Activated naive CD8-positive, alpha-beta T cell treated with anti-CD3 and anti-CD28 coated beads, Interleukin-2, amount 10 ng/mL, durations not matched to agents 7 days and 5 days (primary cell): ENCODE data around the gene ADRB2. TPM values are rescaled to one million over a fixed set of nuclear protein-coding genes. Genes with fewer than 3 reads are reported as not detected.

ENCODE experiments used
- ATAC-seq: fragments of 150-1000 bp; cut with Tn5 transposase; one replicate; pipeline ENCODE4 v1.10.0; 2021; ENCODE audit warnings: low read depth, moderate library complexity
- POLR2A ChIA-PET: fragments of 350-600 bp; sonication (Branson Sonifier 250); formaldehyde crosslinking; loops from one replicate; lab custom pipeline; 2021; ENCODE audit warnings: antibody characterized with exemption; lab: Charles Lee
- DNase-seq: peaks from one replicate; pipeline ENCODE4 v3.0.0; 2021
- H3K27ac Mint-ChIP-seq: one replicate; pipeline ENCODE4 v1.8.0; 2022; ENCODE audit warnings: mild to moderate bottlenecking, mixed read lengths
- H3K27me3 Mint-ChIP-seq: one replicate; pipeline ENCODE4 v1.8.0; 2022; ENCODE audit warnings: mild to moderate bottlenecking, moderate library complexity, mixed read lengths
- H3K36me3 Mint-ChIP-seq: one replicate; pipeline ENCODE4 v1.8.0; 2021; ENCODE audit warnings: mild to moderate bottlenecking, mixed read lengths
- H3K4me1 Mint-ChIP-seq: one replicate; pipeline ENCODE4 v1.8.0; 2021; ENCODE audit warnings: mixed read lengths
- H3K4me3 Mint-ChIP-seq: one replicate; pipeline ENCODE4 v1.8.0; 2022; ENCODE audit warnings: mild to moderate bottlenecking, moderate library complexity, mixed read lengths
- H3K9me3 Mint-ChIP-seq: one replicate; pipeline ENCODE4 v1.8.0; 2021; ENCODE audit warnings: mixed read lengths
- total RNA-seq, 2 experiments: library from RNA; stranded (reverse); gene quantifications; one replicate each; pipeline ENCODE4 v1.2.3, GENCODE V29; 2021

The ADRB2 gene
- total RNA-seq, 2 experiments from 2014 or later: 5.3 to 6.3 TPM

GRCh38 chr5:148828511-148829247 is 2.3 kb downstream of the ADRB2 start:
- no peaks in the 10 kb centered on the region for H3K36me3 Mint-ChIP-seq
- H3K27me3 Mint-ChIP-seq: peaks cover 55% of the 10 kb centered on the region
- H3K4me1 Mint-ChIP-seq: peaks cover 34% of the 10 kb centered on the region
- ATAC-seq (no peak), DNase-seq (no peak)
- H3K9me3 Mint-ChIP-seq: no peaks in the 10 kb centered on the region
- POLR2A ChIA-PET: interaction anchor here (0.6 to 1.1 kb wide), 2 partner anchors 21 to 516 kb away, joined by 3 to 8 read pairs; no protein-coding TSS in a partner anchor
- peak overlapping the region; percentile 3 for H3K4me3 Mint-ChIP-seq
- H3K27ac Mint-ChIP-seq: no peak overlapping the region

- no peaks in the 10 kb centered on the region for H3K36me3 Mint-ChIP-seq
- H3K27me3 Mint-ChIP-seq: peaks cover 56% of the 10 kb centered on the region
- ATAC-seq (no peak), DNase-seq (no peak)
- H3K9me3 Mint-ChIP-seq: no peaks in the 10 kb centered on the region
- POLR2A ChIA-PET: interaction anchor here (1.1 kb wide), 1 partner anchor 20 kb away, joined by 3 read pairs; no protein-coding TSS in a partner anchor
- H3K27ac Mint-ChIP-seq: no peak overlapping the region
- H3K4me3 Mint-ChIP-seq: no peak overlapping the region
- peaks cover 38% of the 10 kb centered on the region for H3K4me1 Mint-ChIP-seq
Observed at GRCh38 chr5:148829248-148829594, 2.8 kb downstream of the ADRB2 start.

- Mint-ChIP-seq H3K36me3 (no peaks in the 10 kb centered on the region), H3K27me3 (peaks cover 57% of the 10 kb centered on the region), H3K4me1 (peaks cover 38% of the 10 kb centered on the region), H3K4me3 (no peak overlapping the region), H3K27ac (no peak overlapping the region), H3K9me3 (no peaks in the 10 kb centered on the region)
- POLR2A ChIA-PET: no interaction called here
- ATAC-seq: no peak
- no peak for DNase-seq
Observed at GRCh38 chr5:148829734-148830133, 3.3 kb downstream of the ADRB2 start.

- no peak overlapping the region for H3K4me3 Mint-ChIP-seq
- peaks cover 38% of the 10 kb centered on the region for H3K4me1 Mint-ChIP-seq
- POLR2A ChIA-PET: no interaction called here
- ATAC-seq (no peak), DNase-seq (no peak)
- H3K27ac Mint-ChIP-seq: no peak overlapping the region
- no peaks in the 10 kb centered on the region for H3K36me3 Mint-ChIP-seq
- H3K27me3 Mint-ChIP-seq: peaks cover 55% of the 10 kb centered on the region
- no peaks in the 10 kb centered on the region for H3K9me3 Mint-ChIP-seq
Observed at GRCh38 chr5:148830211-148830610, 3.8 kb downstream of the ADRB2 start.

GRCh38 chr5:148831590-148832565 is 5.5 kb downstream of the ADRB2 start:
- POLR2A ChIA-PET: interaction anchor here (1.2 kb wide), 1 partner anchor 13 kb away, joined by 4 read pairs; no protein-coding TSS in a partner anchor
- Mint-ChIP-seq H3K9me3 (no peaks in the 10 kb centered on the region), H3K4me1 (peaks cover 34% of the 10 kb centered on the region), H3K27ac (no peak overlapping the region), H3K4me3 (no peak overlapping the region), H3K36me3 (no peaks in the 10 kb centered on the region), H3K27me3 (peaks cover 56% of the 10 kb centered on the region)
- DNase-seq (no peak), ATAC-seq (no peak)

GRCh38 chr5:148833122-148833521 is 6.7 kb downstream of the ADRB2 start:
- POLR2A ChIA-PET: interaction anchor here (0.6 kb wide), 1 partner anchor 19 kb away, joined by 4 read pairs; no protein-coding TSS in a partner anchor
- peak; percentile 79 for ATAC-seq
- no peak for DNase-seq
- Mint-ChIP-seq H3K9me3 (no peaks in the 10 kb centered on the region), H3K36me3 (peaks cover 2% of the 10 kb centered on the region), H3K27ac (no peak overlapping the region), H3K4me1 (peaks cover 29% of the 10 kb centered on the region), H3K27me3 (peaks cover 52% of the 10 kb centered on the region), H3K4me3 (no peak overlapping the region)

GRCh38 chr5:148833925-148834324 is 7.5 kb downstream of the ADRB2 start:
- Mint-ChIP-seq H3K4me1 (peaks cover 21% of the 10 kb centered on the region), H3K27ac (no peak overlapping the region), H3K9me3 (no peaks in the 10 kb centered on the region), H3K36me3 (peaks cover 2% of the 10 kb centered on the region), H3K27me3 (peaks cover 47% of the 10 kb centered on the region), H3K4me3 (no peak overlapping the region)
- DNase-seq (no peak), ATAC-seq (no peak)
- POLR2A ChIA-PET: no interaction called here

GRCh38 chr5:148834689-148835088 is 8.3 kb downstream of the ADRB2 start:
- no peaks in the 10 kb centered on the region for H3K9me3 Mint-ChIP-seq
- H3K4me3 Mint-ChIP-seq: no peak overlapping the region
- ATAC-seq (no peak), DNase-seq (no peak)
- H3K4me1 Mint-ChIP-seq: peaks cover 21% of the 10 kb centered on the region
- peaks cover 45% of the 10 kb centered on the region for H3K27me3 Mint-ChIP-seq
- no peak overlapping the region for H3K27ac Mint-ChIP-seq
- peaks cover 2% of the 10 kb centered on the region for H3K36me3 Mint-ChIP-seq
- POLR2A ChIA-PET: no interaction called here

- H3K36me3 Mint-ChIP-seq: peaks cover 2% of the 10 kb centered on the region
- H3K27ac Mint-ChIP-seq: no peak overlapping the region
- peaks cover 19% of the 10 kb centered on the region for H3K4me1 Mint-ChIP-seq
- DNase-seq (no peak), ATAC-seq (no peak)
- H3K4me3 Mint-ChIP-seq: no peak overlapping the region
- no peaks in the 10 kb centered on the region for H3K9me3 Mint-ChIP-seq
- peaks cover 45% of the 10 kb centered on the region for H3K27me3 Mint-ChIP-seq
- POLR2A ChIA-PET: no interaction called here
Observed at GRCh38 chr5:148836272-148837250, 10.2 kb downstream of the ADRB2 start.

GRCh38 chr5:148837383-148837782 is 11.0 kb downstream of the ADRB2 start:
- Mint-ChIP-seq H3K9me3 (no peaks in the 10 kb centered on the region), H3K27me3 (peaks cover 44% of the 10 kb centered on the region), H3K27ac (no peak overlapping the region), H3K4me1 (peaks cover 17% of the 10 kb centered on the region), H3K36me3 (peaks cover 2% of the 10 kb centered on the region), H3K4me3 (no peak overlapping the region)
- POLR2A ChIA-PET: no interaction called here
- DNase-seq: no peak
- no peak for ATAC-seq

- Mint-ChIP-seq H3K4me3 (no peak overlapping the region), H3K27ac (no peak overlapping the region), H3K4me1 (peaks cover 8% of the 10 kb centered on the region), H3K36me3 (peaks cover 2% of the 10 kb centered on the region), H3K27me3 (peaks cover 45% of the 10 kb centered on the region), H3K9me3 (no peaks in the 10 kb centered on the region)
- DNase-seq (no peak), ATAC-seq (no peak)
- POLR2A ChIA-PET: no interaction called here
Observed at GRCh38 chr5:148838357-148838756, 11.9 kb downstream of the ADRB2 start.

GRCh38 chr5:148839960-148840359 is 13.5 kb downstream of the ADRB2 start:
- ATAC-seq: no peak

More at GRCh38 chr5:148839960-148840359, 13.5 kb downstream of the ADRB2 start:
- Mint-ChIP-seq H3K27ac (no peak overlapping the region), H3K36me3 (peaks cover 2% of the 10 kb centered on the region), H3K4me3 (no peak overlapping the region), H3K9me3 (no peaks in the 10 kb centered on the region), H3K4me1 (peaks cover 8% of the 10 kb centered on the region), H3K27me3 (peaks cover 35% of the 10 kb centered on the region)
- POLR2A ChIA-PET: no interaction called here
- no peak for DNase-seq
